Nephron progenitor cell (in vitro differentiated cells): ENCODE data around the gene ZXDC.

Experiments
- DNase-seq: peaks from one replicate; pipeline ENCODE4 v3.0.0; 2021
- H3K27ac Mint-ChIP-seq: 2 replicates; pipeline ENCODE4 v1.8.0; 2021; ENCODE audit warnings: mild to moderate bottlenecking, moderate library complexity, mixed read lengths
- H3K27me3 Mint-ChIP-seq: 2 replicates; pipeline ENCODE4 v1.8.0; 2021; ENCODE audit warnings: mild to moderate bottlenecking, low read depth, mixed read lengths; ENCODE audit not compliant: poor library complexity
- H3K36me3 Mint-ChIP-seq: 2 replicates; pipeline ENCODE4 v1.8.0; 2021; ENCODE audit warnings: low read depth, mixed read lengths
- H3K4me1 Mint-ChIP-seq: 2 replicates; pipeline ENCODE4 v1.8.0; 2021; ENCODE audit warnings: mixed read lengths
- H3K4me3 Mint-ChIP-seq: 2 replicates; pipeline ENCODE4 v1.8.0; 2021; ENCODE audit warnings: mild to moderate bottlenecking, moderate library complexity, mixed read lengths
- H3K9me3 Mint-ChIP-seq: 2 replicates; pipeline ENCODE4 v1.8.0; 2021; ENCODE audit warnings: mild to moderate bottlenecking, moderate library complexity, mixed read lengths
- CTCF ChIP-seq: fragments of 200-600 bp; sonication (generic); IDR thresholded peaks from 2 replicates; pipeline ENCODE4 v1.5.0; 2021; ENCODE audit warnings: antibody characterized with exemption

ZXDC gene

DNA sequence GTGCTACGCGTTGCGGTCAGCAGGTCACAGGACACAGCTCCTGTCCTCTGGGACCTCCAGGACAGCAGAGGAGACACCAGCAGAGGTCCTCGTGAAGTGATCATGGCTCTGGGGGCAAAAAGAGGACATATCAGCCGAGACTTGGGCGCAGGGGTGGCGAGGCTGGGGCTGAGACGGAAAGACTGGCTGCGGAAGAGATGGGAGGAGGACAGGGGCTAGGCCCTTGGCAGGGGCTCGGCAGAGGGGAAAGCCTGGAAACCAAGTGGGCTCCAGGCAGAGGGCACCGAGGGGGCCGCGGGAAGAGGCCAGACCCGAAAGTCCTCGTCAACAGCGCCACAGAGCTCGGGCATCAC is 85.9 kb downstream of the ZXDC start:
- no peak for TF ChIP-seq CTCF
- peaks cover 7% of the 10 kb centered on the region for H3K4me1 Mint-ChIP-seq
- no peak overlapping the region for H3K27ac Mint-ChIP-seq
- no peaks in the 10 kb centered on the region for H3K36me3 Mint-ChIP-seq
- peak overlapping the region; percentile 41 for H3K4me3 Mint-ChIP-seq
- no peak for DNase-seq
- peaks cover 57% of the 10 kb centered on the region for H3K27me3 Mint-ChIP-seq
- peaks cover 5% of the 10 kb centered on the region for H3K9me3 Mint-ChIP-seq

GRCh38 chr3:126389112-126389793 is 86.4 kb downstream of the ZXDC start:
- H3K4me3 Mint-ChIP-seq = peak overlapping the region; percentile 41
- H3K4me1 Mint-ChIP-seq = peaks cover 1% of the 10 kb centered on the region
- no peak overlapping the region for H3K27ac Mint-ChIP-seq
- DNase-seq = peak; percentile 84
- TF ChIP-seq CTCF = peak; percentile 82
- H3K9me3 Mint-ChIP-seq = peaks cover 8% of the 10 kb centered on the region
- no peaks in the 10 kb centered on the region for H3K36me3 Mint-ChIP-seq
- peaks cover 55% of the 10 kb centered on the region for H3K27me3 Mint-ChIP-seq
